SK-N-SH treated with all-trans-retinoic acid at 6 μM for 48 hours (cell line): Measurements from ENCODE around the gene ADAMTSL1.

Experiments used
- ATAC-seq: fragments of 200-7000 bp; cut with Tn5 transposase; 3 replicates; pipeline ENCODE4 v1.9.1; 2020; ENCODE audit warnings: mild to moderate bottlenecking, moderate library complexity
- ARNTL ChIP-seq: fragments of 450-650 bp; formaldehyde crosslinking; IDR thresholded peaks from 2 replicates; pipeline ENCODE4 v1.5.0; 2020; ENCODE audit warnings: low read depth, mild to moderate bottlenecking, moderate library complexity, borderline replicate concordance
- BACH2 ChIP-seq: fragments of 250-450 bp; sonication (Bioruptor Pico); IDR thresholded peaks from 2 replicates; pipeline ENCODE4 v1.9.0; 2021; ENCODE audit warnings: mild to moderate bottlenecking, borderline replicate concordance
- CREB5 ChIP-seq: fragments of 250-450 bp; sonication (Bioruptor Pico); IDR thresholded peaks from 2 replicates; pipeline ENCODE4 v1.5.1; 2020; ENCODE audit warnings: low read depth, mild to moderate bottlenecking, moderate library complexity
- CSDC2 ChIP-seq: fragments of 250-450 bp; sonication (Bioruptor Pico); IDR thresholded peaks from 2 replicates; pipeline ENCODE4 v1.5.0; 2020; ENCODE audit warnings: mild to moderate bottlenecking, moderate library complexity
- CSRNP3 ChIP-seq: fragments of 250-450 bp; sonication (Bioruptor Pico); IDR thresholded peaks from 2 replicates; pipeline ENCODE4 v1.5.1; 2021; ENCODE audit warnings: mild to moderate bottlenecking, moderate library complexity
- GLIS3 ChIP-seq: fragments of 250-450 bp; sonication (Bioruptor Pico); IDR thresholded peaks from 2 replicates; pipeline ENCODE4 v1.5.0; 2020; ENCODE audit warnings: mild to moderate bottlenecking, moderate library complexity
- ISL1 ChIP-seq: fragments of 250-450 bp; sonication (Bioruptor Pico); IDR thresholded peaks from 2 replicates; pipeline ENCODE4 v2.1.2; 2022; ENCODE audit warnings: mild to moderate bottlenecking, moderate library complexity
- PATZ1 ChIP-seq: fragments of 250-450 bp; sonication (Bioruptor Pico); IDR thresholded peaks from 2 replicates; pipeline ENCODE4 v1.8.0; 2020; ENCODE audit warnings: mild to moderate bottlenecking, moderate library complexity, borderline replicate concordance
- POU6F1 ChIP-seq: fragments of 250-450 bp; sonication (Bioruptor Pico); IDR thresholded peaks from 2 replicates; pipeline ENCODE4 v1.8.0; 2021; ENCODE audit warnings: low read depth, mild to moderate bottlenecking, moderate library complexity, borderline replicate concordance
- PPARA ChIP-seq: fragments of 250-450 bp; sonication (Bioruptor Pico); IDR thresholded peaks from 2 replicates; pipeline ENCODE4 v1.5.0; 2020; ENCODE audit warnings: mild to moderate bottlenecking, borderline replicate concordance
- RARB ChIP-seq: fragments of 250-450 bp; sonication (Bioruptor Pico); IDR thresholded peaks from 2 replicates; pipeline ENCODE4 v1.8.0; 2021; ENCODE audit warnings: mild to moderate bottlenecking, moderate library complexity
- SNAI2 ChIP-seq: fragments of 250-450 bp; sonication (Bioruptor Pico); IDR thresholded peaks from 2 replicates; pipeline ENCODE4 v1.5.0; 2020; ENCODE audit warnings: mild to moderate bottlenecking, moderate library complexity
- TCF4 ChIP-seq: fragments of 250-450 bp; sonication (Bioruptor Pico); IDR thresholded peaks from 2 replicates; pipeline ENCODE4 v1.8.0; 2021; ENCODE audit warnings: mild to moderate bottlenecking, moderate library complexity, borderline replicate concordance
- TOX ChIP-seq: fragments of 250-450 bp; sonication (Bioruptor Pico); IDR thresholded peaks from 2 replicates; pipeline ENCODE4 v1.8.0; 2021; ENCODE audit warnings: mild to moderate bottlenecking, moderate library complexity, borderline replicate concordance
- ZC3H10 ChIP-seq: fragments of 250-450 bp; sonication (Bioruptor Pico); IDR thresholded peaks from 2 replicates; pipeline ENCODE4 v1.5.1; 2021; ENCODE audit warnings: mild to moderate bottlenecking, moderate library complexity
- ZFP3 ChIP-seq: fragments of 250-450 bp; sonication (Bioruptor Pico); IDR thresholded peaks from 2 replicates; pipeline ENCODE4 v1.5.0; 2020; ENCODE audit warnings: mild to moderate bottlenecking, moderate library complexity
- ZFP30 ChIP-seq: fragments of 450-650 bp; formaldehyde crosslinking; IDR thresholded peaks from 2 replicates; pipeline ENCODE4 v1.5.0; 2022; ENCODE audit warnings: mild to moderate bottlenecking, moderate library complexity
- ZNF565 ChIP-seq: fragments of 450-650 bp; formaldehyde crosslinking; conservative IDR thresholded peaks from 2 replicates; pipeline ENCODE4 v1.5.0; 2020; ENCODE audit warnings: low read depth, mild to moderate bottlenecking, moderate library complexity
- ZNF70 ChIP-seq: fragments of 450-650 bp; formaldehyde crosslinking; IDR thresholded peaks from 2 replicates; pipeline ENCODE4 v1.5.0; 2020; ENCODE audit warnings: mild to moderate bottlenecking, moderate library complexity
- ZNF8 ChIP-seq: fragments of 450-650 bp; formaldehyde crosslinking; IDR thresholded peaks from 2 replicates; pipeline ENCODE4 v1.5.0; 2020; ENCODE audit warnings: mild to moderate bottlenecking, moderate library complexity

ADAMTSL1 gene

GRCh38 chr9:18805386-18805785 lies 331.4 kb downstream of the ADAMTSL1 start:
- TF ChIP-seq POU6F1 (CRISPR knock-in tag), result no peak
- TF ChIP-seq ZNF8 (CRISPR knock-in tag), result no peak
- no peak for TF ChIP-seq ZNF565
- no peak for ATAC-seq

- no peak for ATAC-seq
- TF ChIP-seq BACH2 (CRISPR knock-in tag) (no peak), PATZ1 (CRISPR knock-in tag) (no peak), TCF4 (no peak), ISL1 (no peak), PPARA (CRISPR knock-in tag) (no peak)
Observed at GRCh38 chr9:18806232-18807080, 332.5 kb downstream of the ADAMTSL1 start.

GRCh38 chr9:18810581-18810980 lies 336.6 kb downstream of the ADAMTSL1 start:
- ATAC-seq, result no peak
- TF ChIP-seq SNAI2 (CRISPR knock-in tag) (no peak), ZNF8 (CRISPR knock-in tag) (no peak), ZFP30 (CRISPR knock-in tag) (no peak), TOX (CRISPR knock-in tag) (no peak), POU6F1 (CRISPR knock-in tag) (no peak), BACH2 (CRISPR knock-in tag) (no peak), RARB (CRISPR knock-in tag) (no peak), PPARA (CRISPR knock-in tag) (no peak), ZFP3 (CRISPR knock-in tag) (no peak), ZC3H10 (no peak), ZNF70 (CRISPR knock-in tag) (no peak), GLIS3 (CRISPR knock-in tag) (no peak), CSDC2 (CRISPR knock-in tag) (no peak)
- TF ChIP-seq, all 23 proteins: peak for 0

- no peak for ATAC-seq
- TF ChIP-seq RARB (CRISPR knock-in tag), result no peak
- TF ChIP-seq ZFP30 (CRISPR knock-in tag), result no peak
- no peak for TF ChIP-seq ZFP3 (CRISPR knock-in tag)
- no peak for TF ChIP-seq CREB5 (CRISPR knock-in tag)
Observed at GRCh38 chr9:18811171-18811570, 337.2 kb downstream of the ADAMTSL1 start.

- ATAC-seq, result no peak
- TF ChIP-seq BACH2 (CRISPR knock-in tag) (no peak), ZNF70 (CRISPR knock-in tag) (no peak), PPARA (CRISPR knock-in tag) (no peak), CSRNP3 (no peak), CREB5 (CRISPR knock-in tag) (no peak), ZNF8 (CRISPR knock-in tag) (no peak), CSDC2 (CRISPR knock-in tag) (no peak), ISL1 (no peak), TCF4 (no peak), RARB (CRISPR knock-in tag) (no peak), SNAI2 (CRISPR knock-in tag) (no peak), ZFP30 (CRISPR knock-in tag) (no peak), TOX (CRISPR knock-in tag) (no peak), POU6F1 (CRISPR knock-in tag) (no peak), ARNTL (CRISPR knock-in tag) (no peak)
Observed at GRCh38 chr9:18819418-18819817, 345.5 kb downstream of the ADAMTSL1 start.
